H9 (cell line): Measurements from ENCODE around the gene ADA. TPM values are rescaled to one million over a fixed set of nuclear protein-coding genes. Genes with fewer than 3 reads are reported as not detected.

Experiments
- DNase-seq: peaks from one replicate; pipeline ENCODE4 v3.0.0-alpha.2; 2017
- H2AFZ ChIP-seq: one replicate; pipeline ENCODE4 v1.6.1; 2013; ENCODE audit warnings: mild to moderate bottlenecking, low read length, control low read depth, moderate library complexity
- H2AK5ac ChIP-seq: 2 replicates; pipeline ENCODE4 v1.6.1; 2013; ENCODE audit warnings: low read length, control low read depth, mixed read lengths; ENCODE audit not compliant: insufficient read length
- H2BK120ac ChIP-seq: one replicate; pipeline ENCODE4 v1.6.1; 2013; ENCODE audit warnings: low read depth, mild to moderate bottlenecking, low read length, control low read depth, inconsistent platforms; ENCODE audit not compliant: poor library complexity, severe bottlenecking
- H2BK12ac ChIP-seq: 2 replicates; pipeline ENCODE4 v1.6.1; 2013; ENCODE audit warnings: low read length, control low read depth, mixed read lengths, low read depth; ENCODE audit not compliant: insufficient read length
- H2BK15ac ChIP-seq: 2 replicates; pipeline ENCODE4 v1.6.1; 2013; ENCODE audit warnings: low read depth, low read length, control low read depth
- H2BK20ac ChIP-seq: one replicate; pipeline ENCODE4 v1.6.1; 2013; ENCODE audit warnings: low read depth, mild to moderate bottlenecking, low read length, control low read depth, inconsistent platforms; ENCODE audit not compliant: poor library complexity, severe bottlenecking
- H2BK5ac ChIP-seq: 2 replicates; pipeline ENCODE4 v1.6.1; 2013; ENCODE audit warnings: low read length, control low read depth, mixed read lengths; ENCODE audit not compliant: insufficient read length
- H3K14ac ChIP-seq: 2 replicates; pipeline ENCODE4 v1.6.1; 2013; ENCODE audit warnings: low read length, control low read depth; ENCODE audit not compliant: insufficient read depth
- H3K18ac ChIP-seq: 2 replicates; pipeline ENCODE4 v1.6.1; 2013; ENCODE audit warnings: low read depth, mild to moderate bottlenecking, mixed read lengths, low read length, control low read depth; ENCODE audit not compliant: insufficient read length
- H3K23ac ChIP-seq: 2 replicates; pipeline ENCODE4 v1.6.1; 2013; ENCODE audit warnings: low read length, control low read depth, mixed read lengths, low read depth; ENCODE audit not compliant: insufficient read length
- H3K23me2 ChIP-seq: 2 replicates; pipeline ENCODE4 v1.6.1; 2013; ENCODE audit warnings: low read depth, mild to moderate bottlenecking, mixed read lengths, low read length, control low read depth; ENCODE audit not compliant: insufficient read length, poor library complexity, severe bottlenecking
- H3K27ac ChIP-seq: 2 replicates; pipeline ENCODE4 v1.5.1; 2013; ENCODE audit warnings: low read length, control low read depth, mixed read lengths, low read depth; ENCODE audit not compliant: insufficient read length
- H3K27me3 ChIP-seq: 2 replicates; pipeline ENCODE4 v1.6.1; 2013; ENCODE audit warnings: low read length, control low read depth, inconsistent platforms; ENCODE audit not compliant: insufficient read depth
- H3K4ac ChIP-seq: 2 replicates; pipeline ENCODE4 v1.6.1; 2013; ENCODE audit warnings: low read depth, mild to moderate bottlenecking, control low read depth, inconsistent platforms, low read length, moderate library complexity
- H3K4me1 ChIP-seq: 2 replicates; pipeline ENCODE4 v1.6.1; 2013; ENCODE audit warnings: low read length, control low read depth, inconsistent platforms; ENCODE audit not compliant: insufficient read depth
- H3K4me2 ChIP-seq: 2 replicates; pipeline ENCODE4 v1.6.1; 2013; ENCODE audit warnings: low read length, control low read depth, mixed read lengths; ENCODE audit not compliant: insufficient read length, insufficient read depth
- H3K56ac ChIP-seq: 2 replicates; pipeline ENCODE4 v1.6.1; 2013; ENCODE audit warnings: low read depth, mild to moderate bottlenecking, mixed read lengths, low read length, control low read depth; ENCODE audit not compliant: insufficient read length
- H3K79me1 ChIP-seq: 2 replicates; pipeline ENCODE4 v1.6.1; 2013; ENCODE audit warnings: low read depth, mild to moderate bottlenecking, moderate library complexity, low read length, control low read depth, inconsistent platforms; ENCODE audit not compliant: insufficient read depth, poor library complexity, severe bottlenecking
- H3K79me2 ChIP-seq: 2 replicates; pipeline ENCODE4 v1.6.1; 2013; ENCODE audit warnings: low read length, control low read depth, inconsistent platforms; ENCODE audit not compliant: insufficient read depth
- H3K9ac ChIP-seq: 2 replicates; pipeline ENCODE4 v1.6.1; 2013; ENCODE audit warnings: low read length, control low read depth, mixed read lengths; ENCODE audit not compliant: insufficient read length; ENCODE audit errors: extremely low read depth
- H3K9me3 ChIP-seq: one replicate; pipeline ENCODE4 v1.6.1; 2013; ENCODE audit warnings: low read depth, low read length, inconsistent platforms; ENCODE audit not compliant: control insufficient read depth
- H3T11ph ChIP-seq: one replicate; pipeline ENCODE4 v1.6.1; 2013; ENCODE audit warnings: mild to moderate bottlenecking, low read length, control low read depth, inconsistent platforms
- H4K20me1 ChIP-seq: one replicate; pipeline ENCODE4 v1.6.1; 2013; ENCODE audit not compliant: control insufficient read depth, insufficient read length, insufficient read depth
- H4K5ac ChIP-seq: 2 replicates; pipeline ENCODE4 v1.6.1; 2013; ENCODE audit warnings: low read depth, mild to moderate bottlenecking, mixed read lengths, low read length, control low read depth; ENCODE audit not compliant: insufficient read length
- H4K8ac ChIP-seq: replicated peaks from 2 replicates; pipeline ENCODE4 v1.6.1; 2013; ENCODE audit warnings: low read length, control low read depth, mixed read lengths, low read depth; ENCODE audit not compliant: insufficient read length
- H4K91ac ChIP-seq: 2 replicates; pipeline ENCODE4 v1.6.1; 2013; ENCODE audit warnings: low read depth, mild to moderate bottlenecking, moderate library complexity, mixed read lengths, low read length, control low read depth; ENCODE audit not compliant: insufficient read length
- H3K27ac Mint-ChIP-seq, 3 experiments: 2 replicates in 2 of 3; 3 replicates in 1 of 3; pipeline ENCODE4 v1.8.0; 2020 to 2021; ENCODE audit warnings: mixed read lengths in 3 of 3, mild to moderate bottlenecking in 1 of 3, moderate library complexity in 1 of 3
- H3K27me3 Mint-ChIP-seq: 2 replicates; pipeline ENCODE4 v1.8.0; 2021; ENCODE audit warnings: low read depth, mild to moderate bottlenecking, moderate library complexity, mixed read lengths
- H3K36me3 Mint-ChIP-seq, 3 experiments: 2 replicates in 2 of 3; 3 replicates in 1 of 3; pipeline ENCODE4 v1.8.0; 2020 to 2021; ENCODE audit warnings: low read depth in 3 of 3, mixed read lengths in 3 of 3; ENCODE audit not compliant: insufficient read depth in 1 of 3
- H3K4me1 Mint-ChIP-seq, 2 experiments: 2 replicates each; pipeline ENCODE4 v1.8.0; 2020; ENCODE audit warnings: mixed read lengths in 2 of 2
- H3K4me3 Mint-ChIP-seq, 2 experiments: 2 replicates in 1 of 2; 3 replicates in 1 of 2; pipeline ENCODE4 v1.8.0; 2020 to 2021; ENCODE audit warnings: mild to moderate bottlenecking in 2 of 2, mixed read lengths in 2 of 2, moderate library complexity in 1 of 2
- H3K9me3 Mint-ChIP-seq, 2 experiments: 2 replicates in 1 of 2; 3 replicates in 1 of 2; pipeline ENCODE4 v1.8.0; 2020; ENCODE audit warnings: mild to moderate bottlenecking in 2 of 2, mixed read lengths in 2 of 2, moderate library complexity in 1 of 2
- WGBS: extraction: QIAGEN DNeasy Blood & Tissue Kit; methylation state at CpG from one replicate; pipeline ENCODE4 v1.1.7; 2013; ENCODE audit warnings: missing lambda C conversion rate, low lambda C conversion rate, mixed read lengths; ENCODE audit not compliant: insufficient read length; ENCODE audit errors: extremely low coverage; 5-methylcytosine and 5-hydroxymethylcytosine counted together
- total RNA-seq: library from RNA; stranded (reverse); gene quantifications from 2 replicates; pipeline ENCODE4 v1.2.1, GENCODE V29; 2021
- TF ChIP-seq, protein P1 (sequence below): fragments of 200-600 bp; sonication (generic); conservative IDR thresholded peaks from 3 replicates; pipeline ENCODE4 v1.8.0; 2021; ENCODE audit warnings: antibody characterized with exemption, mild to moderate bottlenecking

ADA gene
- total RNA-seq, 1 experiment from 2014 or later = 22.0 TPM

DNA sequence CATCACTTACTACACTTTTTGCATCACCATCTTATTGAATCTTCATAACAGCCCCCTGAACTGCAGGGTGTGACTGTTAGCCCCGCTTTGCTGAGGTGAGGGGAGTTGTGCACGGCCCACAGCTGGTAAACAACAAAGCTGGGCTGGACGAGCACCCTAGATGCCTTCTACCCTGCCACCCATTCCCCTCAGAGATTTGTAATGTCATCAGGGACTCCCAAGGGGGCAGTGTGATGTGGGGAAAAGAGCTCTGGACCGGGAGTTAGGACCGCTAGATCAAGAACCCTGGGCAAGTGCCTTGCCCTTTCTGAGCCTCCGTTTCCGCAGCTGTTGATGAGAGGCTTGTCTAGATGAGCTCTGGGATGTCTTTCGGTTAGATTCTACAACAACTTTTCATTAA is 48.2 kb downstream of the ADA start:
- H4K8ac ChIP-seq = no peak overlapping the region
- H3K23ac ChIP-seq = no peak overlapping the region
- Mint-ChIP-seq H3K4me3 (no peak overlapping the region), H3K27ac (no peak overlapping the region), H3K36me3 (no peaks in the 10 kb centered on the region; a peak in 1 of 7 replicates), H3K9me3 (peaks cover 0 to 3% of the 10 kb centered on the region in 2 experiments; a peak in 3 of 5 replicates), H3K4me1 (peaks cover 5 to 11% of the 10 kb centered on the region in 2 experiments), H3K27me3 (no peaks in the 10 kb centered on the region)
- no peak overlapping the region for H3K18ac ChIP-seq
- H3K9me3 ChIP-seq = no peaks in the 10 kb centered on the region
- no peak overlapping the region for H2BK12ac ChIP-seq
- no peaks in the 10 kb centered on the region for H3K23me2 ChIP-seq
- H2AFZ ChIP-seq = no peak overlapping the region
- no peak overlapping the region for H3K14ac ChIP-seq
- no peak overlapping the region for H2BK120ac ChIP-seq
- H3K27ac ChIP-seq = no peak overlapping the region
- H3K27me3 ChIP-seq = no peaks in the 10 kb centered on the region
- no peak overlapping the region for H3K4ac ChIP-seq
- no peaks in the 10 kb centered on the region for H4K20me1 ChIP-seq
- no peaks in the 10 kb centered on the region for H3K79me1 ChIP-seq
- no peak overlapping the region for H2BK5ac ChIP-seq
- no peak overlapping the region for H3T11ph ChIP-seq
- H2BK20ac ChIP-seq = no peak overlapping the region
- no peak overlapping the region for H4K91ac ChIP-seq
- WGBS = no CpG with 5 or more reads among the region's 8 CpGs
- TF ChIP-seq, protein P1, sequence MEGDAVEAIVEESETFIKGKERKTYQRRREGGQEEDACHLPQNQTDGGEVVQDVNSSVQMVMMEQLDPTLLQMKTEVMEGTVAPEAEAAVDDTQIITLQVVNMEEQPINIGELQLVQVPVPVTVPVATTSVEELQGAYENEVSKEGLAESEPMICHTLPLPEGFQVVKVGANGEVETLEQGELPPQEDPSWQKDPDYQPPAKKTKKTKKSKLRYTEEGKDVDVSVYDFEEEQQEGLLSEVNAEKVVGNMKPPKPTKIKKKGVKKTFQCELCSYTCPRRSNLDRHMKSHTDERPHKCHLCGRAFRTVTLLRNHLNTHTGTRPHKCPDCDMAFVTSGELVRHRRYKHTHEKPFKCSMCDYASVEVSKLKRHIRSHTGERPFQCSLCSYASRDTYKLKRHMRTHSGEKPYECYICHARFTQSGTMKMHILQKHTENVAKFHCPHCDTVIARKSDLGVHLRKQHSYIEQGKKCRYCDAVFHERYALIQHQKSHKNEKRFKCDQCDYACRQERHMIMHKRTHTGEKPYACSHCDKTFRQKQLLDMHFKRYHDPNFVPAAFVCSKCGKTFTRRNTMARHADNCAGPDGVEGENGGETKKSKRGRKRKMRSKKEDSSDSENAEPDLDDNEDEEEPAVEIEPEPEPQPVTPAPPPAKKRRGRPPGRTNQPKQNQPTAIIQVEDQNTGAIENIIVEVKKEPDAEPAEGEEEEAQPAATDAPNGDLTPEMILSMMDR = peak; percentile 61
- no peak for DNase-seq
- H3K56ac ChIP-seq = no peak overlapping the region
- no peak overlapping the region for H2BK15ac ChIP-seq
- no peak overlapping the region for H4K5ac ChIP-seq
- peaks cover 2% of the 10 kb centered on the region; the same call in 1 of the 2 replicates for H3K4me1 ChIP-seq
- H2AK5ac ChIP-seq = no peak overlapping the region
- no peak overlapping the region for H3K4me2 ChIP-seq
- H3K9ac ChIP-seq = no peak overlapping the region
- H3K79me2 ChIP-seq = no peaks in the 10 kb centered on the region
